Activated naive CD4-positive, alpha-beta T cell treated with anti-CD3 and anti-CD28 coated beads, Interleukin-2, amount 10 ng/mL, durations not matched to agents 5 hours and 36 hours (primary cell): Measurements from ENCODE around the gene DLX6. TPM values are rescaled to one million over a fixed set of nuclear protein-coding genes. Genes with fewer than 3 reads are reported as not detected.

Experiments used
- total RNA-seq, 2 experiments: library from RNA; stranded (reverse); gene quantifications; one replicate each; pipeline ENCODE4 v1.2.3, GENCODE V29; 2021

The DLX6 gene
- not detected for total RNA-seq

GRCh38 chr7:97005183-97006054, at the start of gene DLX6:
TSS of gene DLX6 (plus strand) at chr7:97005553. CDS start at chr7:97005978, 425 bp downstream.

DNA sequence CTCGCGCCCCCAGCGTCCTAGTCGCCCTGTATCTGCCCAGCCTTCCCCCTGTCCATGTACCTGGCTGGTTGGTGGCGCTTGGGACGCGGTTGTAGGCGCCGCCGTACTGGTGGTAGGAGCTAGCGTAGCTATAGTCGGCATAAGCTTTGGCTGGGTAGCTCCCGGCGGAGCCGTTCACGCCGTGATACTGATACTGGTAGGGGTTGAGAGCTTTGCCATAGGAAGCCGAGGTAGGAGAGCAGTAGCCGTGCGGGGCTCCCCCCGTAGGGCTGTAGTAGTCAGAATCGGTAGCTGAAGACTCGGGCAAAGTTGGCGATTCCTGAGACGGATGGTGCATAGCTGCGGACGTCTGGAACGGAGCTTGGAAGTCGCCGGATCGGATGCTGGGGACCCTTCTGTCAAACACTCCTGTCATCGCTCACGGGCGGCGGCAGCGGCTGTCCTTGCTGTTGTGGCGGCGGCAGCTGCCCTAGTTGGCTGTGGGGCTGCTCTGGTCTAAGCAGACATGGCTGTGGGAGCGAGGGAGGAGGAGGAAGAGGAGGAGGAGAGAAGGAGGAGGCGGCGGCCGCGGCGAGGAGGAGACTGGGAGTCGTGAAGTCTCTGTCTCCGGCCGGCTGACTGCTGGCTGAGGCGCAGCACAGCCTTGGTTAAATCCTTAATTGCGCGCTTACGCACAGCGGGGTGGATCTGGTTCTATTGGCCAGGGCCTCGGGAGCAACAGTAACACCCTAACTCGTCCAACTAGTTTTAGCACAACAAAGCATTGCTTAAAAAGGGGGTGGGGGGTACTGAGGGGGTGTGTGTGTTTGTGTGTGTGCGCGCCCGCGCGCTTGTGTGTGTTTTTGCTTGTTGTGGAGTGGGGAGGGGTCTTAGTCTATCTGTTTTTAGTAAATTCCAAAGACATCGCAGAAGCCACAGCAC, 19.1 kb downstream of the DLX6 start, which contains the start of gene DLX5:
DLX5 (minus strand) TSS at position 623 of the 921 bp plus-strand sequence; CDS start at position 415, 208 bp downstream.

Other genes starting within 250 kb of the DLX6 start
- gene DLX5, start 19.3 kb downstream of the DLX6 start, total RNA-seq: not detected
- 10 to 100 TPM; 17.4 to 19.5 TPM for gene SDHAF3, start 112.1 kb downstream of the DLX6 start, total RNA-seq